OCI-LY1 (cell line): Measurements from ENCODE around the gene PRR5.

Experiments used
- H2AFZ ChIP-seq: fragments of 200-600 bp; sonication (generic), shearing (Covaris generic); 2 replicates; pipeline ENCODE4 v1.6.0; 2014; ENCODE audit warnings: antibody characterized with exemption, mild to moderate bottlenecking, low read length
- H3F3A ChIP-seq: fragments of 200-600 bp; sonication (generic), shearing (Covaris generic); 2 replicates; pipeline ENCODE4 v1.6.0; 2014; ENCODE audit warnings: mild to moderate bottlenecking, antibody characterized with exemption, low read length, moderate library complexity; ENCODE audit not compliant: insufficient read depth
- H3K27ac ChIP-seq: fragments of 200-600 bp; sonication (generic); 2 replicates; pipeline ENCODE4 v1.5.1; 2014; ENCODE audit warnings: low read length, mixed run types, mild to moderate bottlenecking, low read depth; ENCODE audit not compliant: poor library complexity, severe bottlenecking
- H3K27me3 ChIP-seq: fragments of 200-600 bp; sonication (generic); 2 replicates; pipeline ENCODE4 v1.6.0; 2014; ENCODE audit warnings: antibody characterized with exemption, mild to moderate bottlenecking, low read length, moderate library complexity; ENCODE audit not compliant: insufficient read depth
- H3K36me3 ChIP-seq: fragments of 200-600 bp; sonication (generic); 2 replicates; pipeline ENCODE4 v1.6.1; 2014; ENCODE audit warnings: mild to moderate bottlenecking, antibody characterized with exemption, low read length, moderate library complexity, mixed read lengths; ENCODE audit not compliant: insufficient read depth
- H3K4me1 ChIP-seq: fragments of 200-600 bp; sonication (generic); 2 replicates; pipeline ENCODE4 v1.5.1; 2014; ENCODE audit warnings: mild to moderate bottlenecking, low read length, moderate library complexity; ENCODE audit not compliant: insufficient read depth, severe bottlenecking
- H3K4me2 ChIP-seq: fragments of 200-600 bp; sonication (generic), shearing (Covaris generic); 2 replicates; pipeline ENCODE4 v1.6.1; 2014; ENCODE audit warnings: low read length
- H3K4me3 ChIP-seq: fragments of 200-600 bp; sonication (generic); 2 replicates; pipeline ENCODE4 v1.5.1; 2014; ENCODE audit warnings: low read length, low read depth, mild to moderate bottlenecking, mixed read lengths; ENCODE audit not compliant: poor library complexity, severe bottlenecking
- H3K79me2 ChIP-seq: fragments of 200-600 bp; shearing (Covaris generic); 2 replicates; pipeline ENCODE4 v1.6.1; 2016; ENCODE audit warnings: mixed run types, low read length, mixed read lengths; ENCODE audit not compliant: insufficient read depth
- H3K9ac ChIP-seq: fragments of 200-600 bp; sonication (generic), shearing (Covaris generic); 2 replicates; pipeline ENCODE4 v1.6.1; 2014; ENCODE audit warnings: mild to moderate bottlenecking, low read length, mixed read lengths
- H3K9me2 ChIP-seq: fragments of 200-600 bp; sonication (generic), shearing (Covaris generic); 2 replicates; pipeline ENCODE4 v1.6.1; 2014; ENCODE audit warnings: low read depth, mild to moderate bottlenecking, low read length, mixed read lengths
- H3K9me3 ChIP-seq: fragments of 200-600 bp; shearing (Covaris generic); 2 replicates; pipeline ENCODE4 v1.6.1; 2014; ENCODE audit warnings: low read length, mixed read lengths
- H4K20me1 ChIP-seq: fragments of 200-600 bp; sonication (generic), shearing (Covaris generic); 2 replicates; pipeline ENCODE4 v1.6.0; 2016; ENCODE audit warnings: mild to moderate bottlenecking, low read length; ENCODE audit not compliant: insufficient read depth
- CTCF ChIP-seq: fragments of 200-600 bp; sonication (generic), shearing (Covaris generic); IDR thresholded peaks from 2 replicates; pipeline ENCODE4 v1.5.1; 2017; ENCODE audit warnings: mild to moderate bottlenecking, antibody characterized with exemption, low read length, moderate library complexity, mixed read lengths
- EZH2 ChIP-seq: fragments of 200-600 bp; sonication (generic), shearing (Covaris generic); IDR thresholded peaks from 2 replicates; pipeline ENCODE4 v1.8.0; 2017; ENCODE audit warnings: borderline replicate concordance, mixed run types, mild to moderate bottlenecking, antibody characterized with exemption, low read length, moderate library complexity, mixed read lengths

The PRR5 gene

GRCh38 chr22:44714703-44715350 is 12.8 kb downstream of the PRR5 start:
- Histone ChIP-seq H3K9me2 (no peaks in the 10 kb centered on the region), H3K27me3 (no peaks in the 10 kb centered on the region; the same call in 1 of the 2 replicates), H3K9me3 (no peaks in the 10 kb centered on the region), H4K20me1 (no peaks in the 10 kb centered on the region), H3K4me1 (no peaks in the 10 kb centered on the region), H3K79me2 (no peaks in the 10 kb centered on the region), H3K9ac (no peak overlapping the region), H3F3A (no peaks in the 10 kb centered on the region), H3K4me3 (no peak overlapping the region), H3K36me3 (no peaks in the 10 kb centered on the region), H3K4me2 (no peak overlapping the region), H2AFZ (no peak overlapping the region), H3K27ac (no peak overlapping the region)
- TF ChIP-seq EZH2: no peak

- H3K9me2 ChIP-seq: no peaks in the 10 kb centered on the region
- no peak overlapping the region for H3K27ac ChIP-seq
- H2AFZ ChIP-seq: no peak overlapping the region
- no peaks in the 10 kb centered on the region for H4K20me1 ChIP-seq
- H3K9me3 ChIP-seq: no peaks in the 10 kb centered on the region
- no peaks in the 10 kb centered on the region for H3F3A ChIP-seq
- no peaks in the 10 kb centered on the region for H3K4me1 ChIP-seq
- TF ChIP-seq CTCF (no peak), EZH2 (no peak)
- no peak overlapping the region for H3K4me2 ChIP-seq
- H3K79me2 ChIP-seq: no peaks in the 10 kb centered on the region
- no peak overlapping the region for H3K4me3 ChIP-seq
- no peaks in the 10 kb centered on the region; the same call in 1 of the 2 replicates for H3K27me3 ChIP-seq
- no peaks in the 10 kb centered on the region for H3K36me3 ChIP-seq
- no peak overlapping the region for H3K9ac ChIP-seq
These were observed 16.4 kb downstream of the PRR5 start for GRCh38 chr22:44718418-44718817.

- H3K4me3 ChIP-seq: no peak overlapping the region
- no peaks in the 10 kb centered on the region; the same call in 1 of the 2 replicates for H3K27me3 ChIP-seq
- no peaks in the 10 kb centered on the region for H3K36me3 ChIP-seq
- no peaks in the 10 kb centered on the region for H3K4me1 ChIP-seq
- H4K20me1 ChIP-seq: no peaks in the 10 kb centered on the region
- no peaks in the 10 kb centered on the region for H3K79me2 ChIP-seq
- no peak for TF ChIP-seq CTCF
- no peak for TF ChIP-seq EZH2
- H3K9ac ChIP-seq: no peak overlapping the region
- no peak overlapping the region for H3K27ac ChIP-seq
- H2AFZ ChIP-seq: no peak overlapping the region
- no peak overlapping the region for H3K4me2 ChIP-seq
- no peaks in the 10 kb centered on the region for H3K9me3 ChIP-seq
- no peaks in the 10 kb centered on the region for H3K9me2 ChIP-seq
- no peaks in the 10 kb centered on the region for H3F3A ChIP-seq
These were observed 17.8 kb downstream of the PRR5 start for GRCh38 chr22:44719586-44720368.
